Pancreas (tissue), 10 donors: Measurements from ENCODE around the gene PASK. TPM values are rescaled to one million over a fixed set of nuclear protein-coding genes. Genes with fewer than 3 reads are reported as not detected.

Experiments
- ATAC-seq, 4 donors: fragments of 200-7000 bp; cut with Tn5 transposase; one replicate each; pipeline versions ENCODE4 v1.8.0 to v1.9.1; 2020; ENCODE audit warnings: mild to moderate bottlenecking in 4 of 4, moderate library complexity in 4 of 4
- DNase-seq, 6 donors: peaks; one replicate each; pipeline ENCODE4 v3.0.0-alpha.2; 2020
- FAIRE-seq: peaks from 2 replicates; lab custom pipeline; 2012; peaks lifted over from hg19 to GRCh38; lab: Jason Lieb, UNC
- H3K27ac ChIP-seq, 4 donors: fragments of 200-600 bp; sonication (generic); 1 replicate in 3 of 4; 2 replicates in 1 of 4; pipeline versions ENCODE4 v1.5.0 to v1.8.0; 2020
- H3K27me3 ChIP-seq, 4 donors: fragments of 200-600 bp; one replicate each; pipeline ENCODE4 v1.8.0; 2021
- H3K36me3 ChIP-seq, 3 donors: fragments of 200-600 bp; sonication (generic) in 1 of 3; one replicate each; pipeline versions ENCODE4 v1.5.0 to v1.8.0; 2020 to 2021
- H3K4me1 ChIP-seq, 3 donors: fragments of 200-600 bp; one replicate each; pipeline ENCODE4 v1.8.0; 2021
- H3K4me3 ChIP-seq, 4 donors: fragments of 200-600 bp; sonication (generic) in 2 of 4; one replicate each; pipeline versions ENCODE4 v1.5.0 to v1.8.0; 2020 to 2021
- H3K9me3 ChIP-seq, 4 donors: fragments of 200-600 bp; one replicate each; pipeline ENCODE4 v1.8.0; 2021
- WGBS, 2 donors: extraction: QIAGEN DNeasy Blood & Tissue Kit; methylation state at CpG; one replicate each; pipeline ENCODE4 v1.1.7; 2013; 5-methylcytosine and 5-hydroxymethylcytosine counted together
- intact Hi-C, 3 donors: fragments of 100-400 bp; cut with DNase I; formaldehyde crosslinking; loops; one replicate each; pipeline versions ENCODE4 v1.11.1 to v1.14.2; 2022
- polyA plus RNA-seq, 2 donors: library from polyadenylated mRNA; stranded (reverse); fragments of 200-250 nt; gene quantifications; one replicate each; pipeline ENCODE4 v1.2.3, GENCODE V29; 2013
- total RNA-seq, 6 donors: library from RNA; stranded (reverse); fragmentation: NEBNext Ultra II Directional in 4 of 6; extraction: Animal tissue kit (Norgen Biotek cat#: 25700) in 4 of 6; gene quantifications; one replicate each; pipeline versions ENCODE4 v1.2.1 to v1.2.4, GENCODE V29; 2021 to 2023
- TF ChIP-seq, protein P1 (sequence below), 4 donors: fragments of 200-600 bp; sonication (generic) in 3 of 4; IDR thresholded peaks; one replicate each; pipeline versions ENCODE4 v1.5.0 to v1.8.0; 2021; ENCODE audit warnings: antibody characterized with exemption in 4 of 4
- donor health status: healthy with polysubstance abuse.
- donor health status: DM: no; HTN: no; CAD: no; lungs with moderate emphysema.
- donor health status: DM: no; HTN: no; CAD: no.
- donor health status: control.
- donor health status: control.
- donor health status: Bipolar disorder and iron deficiency.
- donor health status: DM: yes; HTN: yes; CAD: no.
- donor health status: DM: no; HTN: no; CAD: no.
- donor health status: DM: no; HTN: no; CAD: no.
- donor health status: DM: yes; HTN: yes; CAD: no.

PASK gene
- total and polyA plus RNA-seq, 8 donors = 3.7 to 14.5 (median 9.2) TPM

- ATAC-seq = no peak
- TF ChIP-seq, protein P1, sequence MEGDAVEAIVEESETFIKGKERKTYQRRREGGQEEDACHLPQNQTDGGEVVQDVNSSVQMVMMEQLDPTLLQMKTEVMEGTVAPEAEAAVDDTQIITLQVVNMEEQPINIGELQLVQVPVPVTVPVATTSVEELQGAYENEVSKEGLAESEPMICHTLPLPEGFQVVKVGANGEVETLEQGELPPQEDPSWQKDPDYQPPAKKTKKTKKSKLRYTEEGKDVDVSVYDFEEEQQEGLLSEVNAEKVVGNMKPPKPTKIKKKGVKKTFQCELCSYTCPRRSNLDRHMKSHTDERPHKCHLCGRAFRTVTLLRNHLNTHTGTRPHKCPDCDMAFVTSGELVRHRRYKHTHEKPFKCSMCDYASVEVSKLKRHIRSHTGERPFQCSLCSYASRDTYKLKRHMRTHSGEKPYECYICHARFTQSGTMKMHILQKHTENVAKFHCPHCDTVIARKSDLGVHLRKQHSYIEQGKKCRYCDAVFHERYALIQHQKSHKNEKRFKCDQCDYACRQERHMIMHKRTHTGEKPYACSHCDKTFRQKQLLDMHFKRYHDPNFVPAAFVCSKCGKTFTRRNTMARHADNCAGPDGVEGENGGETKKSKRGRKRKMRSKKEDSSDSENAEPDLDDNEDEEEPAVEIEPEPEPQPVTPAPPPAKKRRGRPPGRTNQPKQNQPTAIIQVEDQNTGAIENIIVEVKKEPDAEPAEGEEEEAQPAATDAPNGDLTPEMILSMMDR (IDR thresholded peaks at IDR 0.05) = no peak
- H3K27ac ChIP-seq = no peak overlapping the region
Measured at GRCh38 chr2:241136191-241136590, 13.1 kb downstream of the PASK start.

DNA sequence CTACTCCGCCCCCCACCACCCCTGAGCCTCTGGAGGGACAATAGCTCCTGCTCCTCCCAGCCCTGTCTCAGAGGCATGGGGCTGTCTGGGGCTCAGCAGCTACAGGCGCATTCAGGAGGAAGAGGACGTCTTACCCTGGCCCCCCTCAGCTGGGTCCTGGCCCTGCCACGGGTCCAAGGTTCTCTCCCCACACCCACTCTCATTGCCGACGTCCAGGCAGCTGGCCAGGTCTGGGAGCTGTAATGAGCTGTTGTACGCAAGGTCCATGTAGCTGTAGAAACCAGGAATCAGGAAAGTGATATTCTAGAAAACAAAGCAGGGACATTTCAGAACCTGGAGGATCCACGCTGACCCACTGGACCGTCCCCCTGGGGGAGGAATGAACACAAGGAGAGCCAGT lies 13.5 kb downstream of the PASK start:
- 59 to 69% methylated on average over 9 of the region's 9 CpGs for WGBS, 2 donors
- intact Hi-C loops = no loop called here
- DNase-seq = peak in 3 of 6 donors; percentile 47 to 61 (median 49)
- Histone ChIP-seq H3K4me3 (no peak overlapping the region), H3K36me3 (no peaks in the 10 kb centered on the region), H3K4me1 (no peaks in the 10 kb centered on the region), H3K27ac (no peak overlapping the region), H3K27me3 (no peaks in the 10 kb centered on the region), H3K9me3 (no peaks in the 10 kb centered on the region)
- peak in 2 of 4 donors; percentile 58 to 75 for ATAC-seq
- TF ChIP-seq, protein P1 (IDR thresholded peaks at IDR 0.05) = no peak
- FAIRE-seq = no peak

More at GRCh38 chr2:241136191-241136590, 13.1 kb downstream of the PASK start:
- WGBS, 2 donors = 93 to 96% methylated on average over 8 of the region's 8 CpGs
- Histone ChIP-seq H3K36me3 (no peaks in the 10 kb centered on the region), H3K27me3 (no peaks in the 10 kb centered on the region), H3K4me3 (no peak overlapping the region), H3K9me3 (no peaks in the 10 kb centered on the region), H3K4me1 (no peaks in the 10 kb centered on the region)
- DNase-seq = peak in 1 of 6 donors; percentile 29
- intact Hi-C loops = no loop called here
- FAIRE-seq = no peak

GRCh38 chr2:241134711-241135110 lies 14.6 kb downstream of the PASK start:
- no peak for ATAC-seq
- no peaks in the 10 kb centered on the region for H3K9me3 ChIP-seq
- no peak for FAIRE-seq
- WGBS, 2 donors = 93 to 95% methylated on average over 7 of the region's 7 CpGs
- H3K4me3 ChIP-seq = no peak overlapping the region
- H3K27ac ChIP-seq = no peak overlapping the region
- TF ChIP-seq, protein P1 (IDR thresholded peaks at IDR 0.05) = no peak
- no peaks in the 10 kb centered on the region for H3K27me3 ChIP-seq
- no peaks in the 10 kb centered on the region for H3K4me1 ChIP-seq
- peak in 1 of 6 donors; percentile 43 for DNase-seq
- intact Hi-C loops = no loop called here
- H3K36me3 ChIP-seq = no peaks in the 10 kb centered on the region

GRCh38 chr2:241133436-241133820 lies 15.8 kb downstream of the PASK start:
- intact Hi-C loops = no loop called here
- H3K9me3 ChIP-seq = no peaks in the 10 kb centered on the region
- ATAC-seq (no peak), DNase-seq (peak in 1 of 6 donors; percentile 31), FAIRE-seq (no peak)
- WGBS, 2 donors = 97 to 98% methylated on average over 10 of the region's 10 CpGs
- H3K4me1 ChIP-seq = no peaks in the 10 kb centered on the region
- TF ChIP-seq, protein P1 (IDR thresholded peaks at IDR 0.05) = no peak
- H3K27ac ChIP-seq = no peak overlapping the region
- no peaks in the 10 kb centered on the region for H3K36me3 ChIP-seq
- no peak overlapping the region for H3K4me3 ChIP-seq
- H3K27me3 ChIP-seq = no peaks in the 10 kb centered on the region

DNA sequence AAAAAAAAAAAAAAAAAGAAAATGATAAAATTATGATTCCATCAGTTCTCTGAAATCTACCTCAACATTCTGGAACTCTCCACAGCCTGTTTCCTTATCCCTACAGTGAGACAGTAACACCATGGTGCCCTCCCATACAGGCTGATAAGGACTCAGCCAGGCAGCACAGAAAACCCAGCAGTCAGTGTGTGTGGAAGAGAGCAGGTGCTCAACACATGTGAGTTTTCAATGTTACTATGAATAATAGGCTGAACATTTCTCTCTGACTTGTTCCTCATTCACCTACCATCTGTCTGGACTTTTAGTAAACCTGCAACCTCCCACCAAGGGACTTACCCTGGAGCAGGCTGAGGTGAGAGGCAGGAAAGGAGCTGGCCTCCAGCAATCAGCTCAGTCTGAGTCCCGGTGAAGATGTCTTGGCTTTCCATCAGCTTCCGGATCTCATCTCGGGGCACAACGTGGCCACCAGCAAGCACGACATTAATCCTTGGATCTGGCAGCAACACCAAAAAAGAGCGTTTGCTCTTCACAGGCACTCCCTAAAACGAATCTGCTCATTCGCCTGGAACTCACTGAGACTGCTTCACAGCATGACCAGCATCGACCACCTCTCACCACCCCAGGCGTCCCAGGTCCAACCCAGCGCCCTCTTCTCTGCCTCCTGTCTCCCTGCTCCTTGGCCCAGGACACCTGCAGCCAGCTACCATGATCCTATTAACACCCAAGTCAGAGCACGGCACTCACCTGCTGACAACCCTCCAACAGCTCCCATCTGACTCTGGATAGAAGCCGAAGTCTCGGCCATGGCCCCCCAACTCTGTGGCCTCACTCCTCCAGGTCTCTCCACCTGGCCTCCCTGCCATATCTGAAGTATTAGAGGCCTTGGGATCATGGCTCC lies 16.5 kb downstream of the PASK start:
- no peaks in the 10 kb centered on the region for H3K36me3 ChIP-seq
- 70 to 72% methylated on average over 14 of the region's 14 CpGs for WGBS, 2 donors
- peak in 3 of 6 donors; percentile 43 to 61 (median 52) for DNase-seq
- H3K27me3 ChIP-seq = no peaks in the 10 kb centered on the region
- H3K27ac ChIP-seq = peak overlapping the region in 2 of 4 donors; percentile 50 to 63
- no peak overlapping the region for H3K4me3 ChIP-seq
- TF ChIP-seq, protein P1 (IDR thresholded peaks at IDR 0.05) = no peak
- H3K4me1 ChIP-seq = no peaks in the 10 kb centered on the region
- intact Hi-C loops = no loop called here
- no peak for FAIRE-seq
- peak; percentile 48 to 91 (median 76) for ATAC-seq
- no peaks in the 10 kb centered on the region for H3K9me3 ChIP-seq
